HEK293 (cell line): ENCODE results near the gene PRSS50.

Experiments
- CTCF ChIA-PET: fragments of 350-600 bp; formaldehyde crosslinking; extraction: SDS; loops from one replicate; lab custom pipeline; 2021; ENCODE audit warnings: antibody characterized with exemption; lab: Yijun Ruan, JAX
- POLR2A ChIA-PET: fragments of 300-600 bp; formaldehyde crosslinking; extraction: SDS; loops from one replicate; lab custom pipeline; 2020; ENCODE audit warnings: antibody characterized with exemption, inconsistent platforms; lab: Yijun Ruan, JAX
- H3K27ac ChIP-seq: fragments of 200-500 bp; sonication (Bioruptor generic); 2 replicates; pipeline ENCODE4 v1.5.1; 2014; ENCODE audit warnings: low read depth, low read length, control low read depth, inconsistent platforms; ENCODE audit errors: extremely low read depth
- H3K36me3 ChIP-seq, 2 experiments: fragments of 200-500 bp in 1 of 2; sonication (Bioruptor generic) in 1 of 2; 1 replicate in 1 of 2; 2 replicates in 1 of 2; pipeline ENCODE4 v1.5.1; 2014 to 2017; ENCODE audit warnings: inconsistent platforms in 2 of 2, low read length in 2 of 2; ENCODE audit not compliant: control insufficient read depth in 2 of 2, insufficient read depth in 1 of 2
- H3K4me1 ChIP-seq: fragments of 200-500 bp; sonication (Bioruptor generic); 2 replicates; pipeline ENCODE4 v1.5.1; 2014; ENCODE audit warnings: mild to moderate bottlenecking, low read length, inconsistent platforms; ENCODE audit not compliant: control insufficient read depth, insufficient read depth
- H3K4me3 ChIP-seq: 2 replicates; pipeline ENCODE4 v1.5.1; 2011; ENCODE audit warnings: low read depth, mild to moderate bottlenecking, control low read depth, low read length, moderate library complexity
- H3K9me3 ChIP-seq: fragments of 200-500 bp; sonication (Bioruptor generic); 2 replicates; pipeline ENCODE4 v1.5.1; 2014; ENCODE audit warnings: low read depth, low read length, inconsistent platforms; ENCODE audit not compliant: control insufficient read depth, insufficient read depth
- KLF1 ChIP-seq: fragments of 450-650 bp; formaldehyde crosslinking; IDR thresholded peaks from 2 replicates; pipeline ENCODE4 v1.5.1; 2016; ENCODE audit warnings: missing biosample characterization, missing genetic modification characterization
- SP2 ChIP-seq: fragments of 450-650 bp; formaldehyde crosslinking; IDR thresholded peaks from 2 replicates; pipeline ENCODE4 v1.5.1; 2016; ENCODE audit warnings: missing biosample characterization, missing genetic modification characterization
- SP7 ChIP-seq: fragments of 450-650 bp; formaldehyde crosslinking; IDR thresholded peaks from 2 replicates; pipeline ENCODE4 v1.5.1; 2016; ENCODE audit warnings: missing biosample characterization, missing genetic modification characterization
- ZBTB20 ChIP-seq: fragments of 450-650 bp; formaldehyde crosslinking; IDR thresholded peaks from 2 replicates; pipeline ENCODE4 v1.5.1; 2016; ENCODE audit warnings: missing biosample characterization, missing genetic modification characterization
- ZEB2 ChIP-seq: fragments of 450-650 bp; formaldehyde crosslinking; IDR thresholded peaks from 2 replicates; pipeline ENCODE4 v1.5.1; 2016; ENCODE audit warnings: missing biosample characterization, missing genetic modification characterization
- ZNF112 ChIP-seq: fragments of 450-650 bp; formaldehyde crosslinking; IDR thresholded peaks from 2 replicates; pipeline ENCODE4 v1.5.0; 2017; ENCODE audit warnings: missing biosample characterization, missing genetic modification characterization
- ZNF132 ChIP-seq: fragments of 450-650 bp; formaldehyde crosslinking; IDR thresholded peaks from 2 replicates; pipeline ENCODE4 v1.5.1; 2017; ENCODE audit warnings: missing biosample characterization, missing genetic modification characterization, borderline replicate concordance
- ZNF133 ChIP-seq: fragments of 450-650 bp; formaldehyde crosslinking; IDR thresholded peaks from 2 replicates; pipeline ENCODE4 v1.5.1; 2016; ENCODE audit warnings: missing biosample characterization, missing genetic modification characterization
- ZNF169 ChIP-seq: fragments of 450-650 bp; formaldehyde crosslinking; IDR thresholded peaks from 2 replicates; pipeline ENCODE4 v1.5.1; 2016; ENCODE audit warnings: missing biosample characterization, missing genetic modification characterization
- ZNF202 ChIP-seq: fragments of 450-650 bp; formaldehyde crosslinking; IDR thresholded peaks from 2 replicates; pipeline ENCODE4 v1.5.1; 2016; ENCODE audit warnings: missing biosample characterization, missing genetic modification characterization, borderline replicate concordance
- ZNF23 ChIP-seq: fragments of 450-650 bp; formaldehyde crosslinking; IDR thresholded peaks from 2 replicates; pipeline ENCODE4 v1.5.1; 2016; ENCODE audit warnings: missing biosample characterization, missing genetic modification characterization, borderline replicate concordance
- ZNF239 ChIP-seq: fragments of 450-650 bp; formaldehyde crosslinking; IDR thresholded peaks from 2 replicates; pipeline ENCODE4 v1.5.1; 2016; ENCODE audit warnings: missing biosample characterization, missing genetic modification characterization
- ZNF391 ChIP-seq: fragments of 450-650 bp; formaldehyde crosslinking; IDR thresholded peaks from 2 replicates; pipeline ENCODE4 v1.5.1; 2016; ENCODE audit warnings: low read depth, missing biosample characterization, missing genetic modification characterization, borderline replicate concordance
- ZNF394 ChIP-seq: fragments of 450-650 bp; formaldehyde crosslinking; IDR thresholded peaks from 2 replicates; pipeline ENCODE4 v1.5.1; 2016; ENCODE audit warnings: missing biosample characterization, missing genetic modification characterization, mild to moderate bottlenecking, moderate library complexity, borderline replicate concordance
- ZNF529 ChIP-seq: fragments of 450-650 bp; formaldehyde crosslinking; IDR thresholded peaks from 2 replicates; pipeline ENCODE4 v1.5.1; 2017; ENCODE audit warnings: missing genetic modification characterization, missing biosample characterization; ENCODE audit not compliant: insufficient replicate concordance
- ZNF555 ChIP-seq: fragments of 450-650 bp; formaldehyde crosslinking; conservative IDR thresholded peaks from 2 replicates; pipeline ENCODE4 v1.5.1; 2017; ENCODE audit warnings: missing biosample characterization, mild to moderate bottlenecking, missing genetic modification characterization, inconsistent platforms
- ZNF560 ChIP-seq: fragments of 450-650 bp; formaldehyde crosslinking; IDR thresholded peaks from 2 replicates; pipeline ENCODE4 v1.5.1; 2017; ENCODE audit warnings: missing biosample characterization, missing genetic modification characterization, borderline replicate concordance
- ZNF561 ChIP-seq: fragments of 450-650 bp; IDR thresholded peaks from 2 replicates; pipeline ENCODE4 v1.5.1; 2018; ENCODE audit warnings: missing biosample characterization, missing genetic modification characterization, borderline replicate concordance
- ZNF585B ChIP-seq: fragments of 450-650 bp; formaldehyde crosslinking; IDR thresholded peaks from 2 replicates; pipeline ENCODE4 v1.5.1; 2016; ENCODE audit warnings: missing biosample characterization, missing genetic modification characterization
- ZNF600 ChIP-seq: fragments of 450-650 bp; formaldehyde crosslinking; IDR thresholded peaks from 2 replicates; pipeline ENCODE4 v1.5.1; 2016; ENCODE audit warnings: missing biosample characterization, missing genetic modification characterization
- ZNF624 ChIP-seq: fragments of 450-650 bp; formaldehyde crosslinking; IDR thresholded peaks from 2 replicates; pipeline ENCODE4 v1.5.1; 2017; ENCODE audit warnings: missing biosample characterization, missing genetic modification characterization
- ZNF626 ChIP-seq: fragments of 450-650 bp; sonication (Bioruptor Pico); formaldehyde crosslinking; IDR thresholded peaks from 2 replicates; pipeline ENCODE4 v1.5.1; 2018; ENCODE audit warnings: missing biosample characterization, missing genetic modification characterization, inconsistent platforms
- ZNF664 ChIP-seq: fragments of 450-650 bp; formaldehyde crosslinking; IDR thresholded peaks from 2 replicates; pipeline ENCODE4 v1.5.1; 2016; ENCODE audit warnings: missing biosample characterization, missing genetic modification characterization
- ZNF670 ChIP-seq: fragments of 450-650 bp; formaldehyde crosslinking; IDR thresholded peaks from 2 replicates; pipeline ENCODE4 v1.5.1; 2016; ENCODE audit warnings: missing biosample characterization, missing genetic modification characterization, low read depth
- ZNF76 ChIP-seq: fragments of 450-650 bp; formaldehyde crosslinking; IDR thresholded peaks from 2 replicates; pipeline ENCODE4; 2016; ENCODE audit warnings: low read depth, missing biosample characterization, missing genetic modification characterization, borderline replicate concordance
- ZNF776 ChIP-seq: fragments of 450-650 bp; formaldehyde crosslinking; IDR thresholded peaks from 2 replicates; pipeline ENCODE4 v1.5.0; 2017; ENCODE audit warnings: missing biosample characterization, missing genetic modification characterization, borderline replicate concordance
- ZNF777 ChIP-seq: fragments of 450-650 bp; formaldehyde crosslinking; IDR thresholded peaks from 2 replicates; pipeline ENCODE4 v1.5.1; 2017; ENCODE audit warnings: missing biosample characterization, missing genetic modification characterization, borderline replicate concordance
- TF ChIP-seq, protein P1 (sequence below): fragments of 450-650 bp; formaldehyde crosslinking; IDR thresholded peaks from 2 replicates; pipeline ENCODE4 v1.5.1; 2017; ENCODE audit warnings: missing biosample characterization, mild to moderate bottlenecking, missing genetic modification characterization, moderate library complexity
- TF ChIP-seq, protein P2 (sequence below): fragments of 450-650 bp; formaldehyde crosslinking; IDR thresholded peaks from 2 replicates; pipeline ENCODE4; 2016; ENCODE audit warnings: missing biosample characterization, missing genetic modification characterization
- TF ChIP-seq, protein P3 (sequence below): fragments of 450-650 bp; formaldehyde crosslinking; IDR thresholded peaks from 2 replicates; pipeline ENCODE4 v1.5.1; 2016; ENCODE audit warnings: missing biosample characterization, missing genetic modification characterization, borderline replicate concordance

PRSS50 gene

DNA sequence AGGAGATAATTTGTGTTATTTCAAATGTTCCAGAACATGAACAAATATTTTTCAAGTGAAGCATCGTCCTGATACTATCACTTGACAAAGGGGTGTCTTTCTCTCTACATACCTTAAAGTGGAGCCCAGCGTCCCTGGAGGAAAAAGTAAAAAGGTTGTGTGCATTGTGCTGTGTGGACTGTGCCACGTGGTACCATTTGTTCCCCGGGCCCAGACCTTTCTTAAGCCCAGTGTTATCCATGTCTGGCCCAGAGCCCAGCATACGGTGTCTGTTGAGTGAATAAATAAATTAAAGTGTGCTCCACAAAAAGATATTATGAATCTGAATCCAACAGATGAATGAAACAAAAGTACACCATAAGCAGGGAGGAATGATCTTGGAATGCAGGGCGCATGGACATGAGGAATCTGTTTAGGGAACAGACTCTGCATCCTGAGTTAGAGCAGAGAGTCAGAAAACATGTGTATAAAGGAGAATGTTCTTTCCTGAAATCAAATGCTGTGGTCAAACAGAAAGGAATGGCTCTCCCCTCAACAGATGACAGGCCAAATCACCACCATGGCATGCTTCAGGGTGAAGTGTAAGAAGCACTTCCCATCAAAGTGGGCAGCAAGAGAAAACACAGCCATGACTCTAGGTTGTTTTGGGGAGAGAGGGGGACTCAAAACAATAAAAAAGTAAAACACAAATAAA is 8.1 kb upstream of the PRSS50 start:
- ChIA-PET POLR2A (no interaction called here), CTCF (interaction anchor here (0.6 kb wide), 1 partner anchor 276 kb away, joined by 3 read pairs; no protein-coding TSS in a partner anchor)
- no peak overlapping the region for H3K4me3 ChIP-seq
- no peaks in the 10 kb centered on the region for H3K4me1 ChIP-seq
- H3K9me3 ChIP-seq = no peaks in the 10 kb centered on the region
- no peaks in the 10 kb centered on the region for H3K36me3 ChIP-seq
- no peak overlapping the region for H3K27ac ChIP-seq
- TF ChIP-seq ZNF112 (tag by site-specific recombination) (no peak), ZNF555 (tag by site-specific recombination) (no peak), SP2 (tag by site-specific recombination) (no peak), KLF1 (tag by site-specific recombination) (no peak), ZNF132 (no peak), ZNF776 (no peak), ZNF777 (tag by site-specific recombination) (no peak), ZNF670 (tag by site-specific recombination) (no peak), ZNF239 (tag by site-specific recombination) (no peak), ZNF76 (tag by site-specific recombination) (no peak)
- TF ChIP-seq, protein P1, sequence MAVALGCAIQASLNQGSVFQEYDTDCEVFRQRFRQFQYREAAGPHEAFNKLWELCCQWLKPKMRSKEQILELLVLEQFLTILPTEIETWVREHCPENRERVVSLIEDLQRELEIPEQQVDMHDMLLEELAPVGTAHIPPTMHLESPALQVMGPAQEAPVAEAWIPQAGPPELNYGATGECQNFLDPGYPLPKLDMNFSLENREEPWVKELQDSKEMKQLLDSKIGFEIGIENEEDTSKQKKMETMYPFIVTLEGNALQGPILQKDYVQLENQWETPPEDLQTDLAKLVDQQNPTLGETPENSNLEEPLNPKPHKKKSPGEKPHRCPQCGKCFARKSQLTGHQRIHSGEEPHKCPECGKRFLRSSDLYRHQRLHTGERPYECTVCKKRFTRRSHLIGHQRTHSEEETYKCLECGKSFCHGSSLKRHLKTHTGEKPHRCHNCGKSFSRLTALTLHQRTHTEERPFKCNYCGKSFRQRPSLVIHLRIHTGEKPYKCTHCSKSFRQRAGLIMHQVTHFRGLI (tag by site-specific recombination) = no peak
- TF ChIP-seq, protein P2, sequence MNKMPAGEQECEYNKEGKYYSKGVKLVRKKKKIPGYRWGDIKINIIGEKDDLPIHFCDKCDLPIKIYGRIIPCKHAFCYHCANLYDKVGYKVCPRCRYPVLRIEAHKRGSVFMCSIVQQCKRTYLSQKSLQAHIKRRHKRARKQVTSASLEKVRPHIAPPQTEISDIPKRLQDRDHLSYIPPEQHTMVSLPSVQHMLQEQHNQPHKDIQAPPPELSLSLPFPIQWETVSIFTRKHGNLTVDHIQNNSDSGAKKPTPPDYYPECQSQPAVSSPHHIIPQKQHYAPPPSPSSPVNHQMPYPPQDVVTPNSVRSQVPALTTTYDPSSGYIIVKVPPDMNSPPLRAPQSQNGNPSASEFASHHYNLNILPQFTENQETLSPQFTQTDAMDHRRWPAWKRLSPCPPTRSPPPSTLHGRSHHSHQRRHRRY (tag by site-specific recombination) = no peak

DNA sequence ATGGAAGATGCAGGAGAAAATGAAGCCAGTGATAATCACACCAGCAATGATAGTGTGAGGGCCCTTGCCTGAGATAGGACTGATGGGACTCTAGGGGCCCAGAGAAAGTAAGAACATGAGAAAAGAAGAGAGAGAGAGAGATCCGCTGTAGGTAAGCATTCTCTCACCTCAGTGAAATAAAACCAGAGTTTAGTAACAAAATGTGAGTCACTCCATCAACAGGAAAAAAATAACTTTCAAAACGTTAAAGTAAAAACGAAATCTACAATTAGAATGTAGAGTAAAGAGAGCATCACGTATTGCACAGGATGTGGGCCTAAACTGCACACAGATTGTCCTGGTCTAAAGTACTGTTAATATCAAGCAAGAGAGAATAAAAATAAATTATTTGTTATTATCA is 6.8 kb upstream of the PRSS50 start:
- ChIA-PET POLR2A (no interaction called here), CTCF (no interaction called here)

DNA sequence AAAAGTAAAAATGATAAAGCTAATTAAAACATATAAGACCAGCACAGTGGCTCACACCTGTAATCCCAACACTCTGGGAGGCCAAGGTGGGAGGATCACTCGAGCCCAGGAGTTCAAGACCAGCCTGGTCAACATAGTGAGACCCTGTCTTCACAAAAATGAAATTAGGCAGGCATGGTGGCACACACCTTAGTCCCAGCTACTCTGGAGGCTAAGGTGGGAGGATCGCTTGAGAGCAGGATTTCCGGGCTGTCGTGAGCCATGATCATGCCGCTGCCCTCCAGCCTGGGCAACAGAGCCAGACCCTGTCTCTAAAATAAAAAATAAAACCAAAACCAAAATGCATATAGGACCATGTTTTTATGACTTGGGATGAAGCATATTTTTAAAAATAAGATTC is 4.8 kb upstream of the PRSS50 start:
- no peaks in the 10 kb centered on the region for H3K9me3 ChIP-seq
- ChIA-PET CTCF (interaction anchor here (0.7 kb wide), 1 partner anchor 1177 kb away, joined by 3 read pairs; no protein-coding TSS in a partner anchor), POLR2A (no interaction called here)
- no peak overlapping the region for H3K27ac ChIP-seq
- no peaks in the 10 kb centered on the region for H3K4me1 ChIP-seq
- no peak overlapping the region for H3K4me3 ChIP-seq
- H3K36me3 ChIP-seq = no peaks in the 10 kb centered on the region
- TF ChIP-seq SP7 = no peak
- TF ChIP-seq, protein P3, sequence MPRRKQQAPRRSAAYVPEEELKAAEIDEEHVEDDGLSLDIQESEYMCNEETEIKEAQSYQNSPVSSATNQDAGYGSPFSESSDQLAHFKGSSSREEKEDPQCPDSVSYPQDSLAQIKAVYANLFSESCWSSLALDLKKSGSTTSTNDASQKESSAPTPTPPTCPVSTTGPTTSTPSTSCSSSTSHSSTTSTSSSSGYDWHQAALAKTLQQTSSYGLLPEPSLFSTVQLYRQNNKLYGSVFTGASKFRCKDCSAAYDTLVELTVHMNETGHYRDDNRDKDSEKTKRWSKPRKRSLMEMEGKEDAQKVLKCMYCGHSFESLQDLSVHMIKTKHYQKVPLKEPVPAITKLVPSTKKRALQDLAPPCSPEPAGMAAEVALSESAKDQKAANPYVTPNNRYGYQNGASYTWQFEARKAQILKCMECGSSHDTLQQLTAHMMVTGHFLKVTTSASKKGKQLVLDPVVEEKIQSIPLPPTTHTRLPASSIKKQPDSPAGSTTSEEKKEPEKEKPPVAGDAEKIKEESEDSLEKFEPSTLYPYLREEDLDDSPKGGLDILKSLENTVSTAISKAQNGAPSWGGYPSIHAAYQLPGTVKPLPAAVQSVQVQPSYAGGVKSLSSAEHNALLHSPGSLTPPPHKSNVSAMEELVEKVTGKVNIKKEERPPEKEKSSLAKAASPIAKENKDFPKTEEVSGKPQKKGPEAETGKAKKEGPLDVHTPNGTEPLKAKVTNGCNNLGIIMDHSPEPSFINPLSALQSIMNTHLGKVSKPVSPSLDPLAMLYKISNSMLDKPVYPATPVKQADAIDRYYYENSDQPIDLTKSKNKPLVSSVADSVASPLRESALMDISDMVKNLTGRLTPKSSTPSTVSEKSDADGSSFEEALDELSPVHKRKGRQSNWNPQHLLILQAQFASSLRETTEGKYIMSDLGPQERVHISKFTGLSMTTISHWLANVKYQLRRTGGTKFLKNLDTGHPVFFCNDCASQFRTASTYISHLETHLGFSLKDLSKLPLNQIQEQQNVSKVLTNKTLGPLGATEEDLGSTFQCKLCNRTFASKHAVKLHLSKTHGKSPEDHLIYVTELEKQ (tag by site-specific recombination) = no peak
- TF ChIP-seq SP2 (tag by site-specific recombination) = no peak
- TF ChIP-seq ZNF23 (tag by site-specific recombination) = no peak
- TF ChIP-seq ZNF664 (tag by site-specific recombination) = no peak
- no peak for TF ChIP-seq ZEB2 (tag by site-specific recombination)
- TF ChIP-seq ZNF529 (tag by site-specific recombination) = no peak
- TF ChIP-seq ZNF202 = no peak

More for the DNA sequence above, 6.8 kb upstream of the PRSS50 start:
- Histone ChIP-seq H3K36me3 (no peaks in the 10 kb centered on the region), H3K4me3 (no peak overlapping the region), H3K9me3 (no peaks in the 10 kb centered on the region), H3K27ac (no peak overlapping the region), H3K4me1 (no peaks in the 10 kb centered on the region)
- TF ChIP-seq, protein P2 (tag by site-specific recombination) = no peak
- no peak for TF ChIP-seq ZNF169 (tag by site-specific recombination)
- no peak for TF ChIP-seq ZNF600 (tag by site-specific recombination)
- no peak for TF ChIP-seq ZNF394 (tag by site-specific recombination)
- no peak for TF ChIP-seq ZNF561
- no peak for TF ChIP-seq ZNF133
- TF ChIP-seq ZNF626 (tag by site-specific recombination) = no peak
- TF ChIP-seq ZNF624 = no peak
- no peak for TF ChIP-seq ZNF560
- TF ChIP-seq ZBTB20 = no peak
- TF ChIP-seq ZNF391 (tag by site-specific recombination) = no peak
- TF ChIP-seq ZNF585B (tag by site-specific recombination) = no peak
- no peak for TF ChIP-seq SP7
